ENCODE data around the gene PODNL1. TPM values are rescaled to one million over a fixed set of nuclear protein-coding genes. Genes with fewer than 3 reads are reported as not detected.

The PODNL1 gene
- total RNA-seq, 2 donors from 2014 or later = 4.1 to 4.4 TPM

DNA sequence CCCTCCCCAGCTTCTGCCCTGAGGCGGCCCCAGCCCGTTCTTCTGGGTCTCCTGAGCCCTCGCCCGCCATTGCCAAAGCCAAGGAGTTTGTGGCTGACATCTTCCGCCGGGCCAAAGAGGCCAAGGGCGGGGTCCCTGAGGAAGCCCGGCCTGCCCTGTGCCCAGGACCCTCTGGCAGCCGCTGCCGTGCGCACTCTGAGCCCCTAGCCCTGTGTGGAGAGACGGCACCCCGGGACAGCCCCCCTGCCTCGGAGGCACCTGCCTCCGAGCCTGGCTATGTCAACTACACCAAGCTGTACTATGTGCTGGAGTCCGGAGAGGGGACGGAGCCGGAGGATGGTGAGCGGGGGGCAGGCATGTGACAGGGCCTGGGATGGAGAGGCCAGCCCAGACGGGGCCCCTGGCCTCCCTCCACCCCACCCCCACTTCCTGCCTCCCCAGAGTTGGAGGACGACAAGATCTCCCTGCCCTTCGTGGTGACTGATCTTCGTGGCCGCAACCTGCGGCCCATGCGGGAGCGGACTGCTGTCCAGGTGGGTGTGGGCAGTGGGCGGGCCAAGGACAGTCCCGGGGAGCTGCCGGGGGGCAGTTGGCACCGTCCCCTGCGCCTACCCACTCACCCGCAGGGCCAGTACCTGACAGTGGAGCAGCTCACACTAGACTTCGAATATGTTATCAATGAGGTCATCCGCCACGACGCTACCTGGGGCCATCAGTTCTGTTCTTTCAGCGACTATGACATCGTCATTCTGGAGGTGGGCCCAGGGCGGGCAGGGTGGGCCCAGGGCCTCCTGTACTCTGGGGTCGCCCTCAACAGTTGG, 21.1 kb upstream of the PODNL1 start:
- H3K27me3 ChIP-seq = no peaks in the 10 kb centered on the region
- H3K9me3 ChIP-seq = no peaks in the 10 kb centered on the region
- no peak for DNase-seq
- H3K9ac ChIP-seq (ENCODE audit: low read depth in 2 of 2, low read length in 2 of 2) = no peak overlapping the region
- intact Hi-C loops (cut with DNase I) = no loop called here
- no peak overlapping the region for H3K27ac ChIP-seq
- H3K4me1 ChIP-seq = no peaks in the 10 kb centered on the region
- TF ChIP-seq, protein P1, sequence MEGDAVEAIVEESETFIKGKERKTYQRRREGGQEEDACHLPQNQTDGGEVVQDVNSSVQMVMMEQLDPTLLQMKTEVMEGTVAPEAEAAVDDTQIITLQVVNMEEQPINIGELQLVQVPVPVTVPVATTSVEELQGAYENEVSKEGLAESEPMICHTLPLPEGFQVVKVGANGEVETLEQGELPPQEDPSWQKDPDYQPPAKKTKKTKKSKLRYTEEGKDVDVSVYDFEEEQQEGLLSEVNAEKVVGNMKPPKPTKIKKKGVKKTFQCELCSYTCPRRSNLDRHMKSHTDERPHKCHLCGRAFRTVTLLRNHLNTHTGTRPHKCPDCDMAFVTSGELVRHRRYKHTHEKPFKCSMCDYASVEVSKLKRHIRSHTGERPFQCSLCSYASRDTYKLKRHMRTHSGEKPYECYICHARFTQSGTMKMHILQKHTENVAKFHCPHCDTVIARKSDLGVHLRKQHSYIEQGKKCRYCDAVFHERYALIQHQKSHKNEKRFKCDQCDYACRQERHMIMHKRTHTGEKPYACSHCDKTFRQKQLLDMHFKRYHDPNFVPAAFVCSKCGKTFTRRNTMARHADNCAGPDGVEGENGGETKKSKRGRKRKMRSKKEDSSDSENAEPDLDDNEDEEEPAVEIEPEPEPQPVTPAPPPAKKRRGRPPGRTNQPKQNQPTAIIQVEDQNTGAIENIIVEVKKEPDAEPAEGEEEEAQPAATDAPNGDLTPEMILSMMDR (IDR thresholded peaks at IDR 0.05) = no peak
- no peak overlapping the region for H3K4me3 ChIP-seq
- peaks cover 26% of the 10 kb centered on the region for H3K36me3 ChIP-seq

DNA sequence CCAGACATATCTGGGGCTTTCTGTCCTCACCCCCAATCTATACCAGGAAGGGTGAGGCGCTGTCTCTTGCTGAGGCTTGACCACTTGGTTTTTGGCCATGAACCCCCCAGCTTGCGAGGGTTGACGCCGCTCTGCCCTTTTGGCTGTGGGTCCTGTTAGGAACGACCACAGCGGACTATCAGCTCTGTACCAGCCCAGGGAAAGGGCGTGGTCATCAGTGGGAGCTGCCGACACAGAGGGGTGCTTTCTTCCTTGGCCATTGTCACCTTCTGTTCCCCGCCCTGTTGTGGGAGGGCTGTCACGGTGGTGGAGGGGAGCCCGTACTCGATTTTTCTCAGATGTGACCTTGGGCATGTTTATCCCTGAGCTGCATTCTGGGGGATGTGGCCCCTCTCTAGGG, 19.8 kb upstream of the PODNL1 start:
- H3K27me3 ChIP-seq = no peaks in the 10 kb centered on the region
- H3K36me3 ChIP-seq = peaks cover 26% of the 10 kb centered on the region
- no peak overlapping the region for H3K27ac ChIP-seq
- no peak for DNase-seq
- no peak overlapping the region for H3K9ac ChIP-seq (ENCODE audit: low read depth in 2 of 2, low read length in 2 of 2)
- intact Hi-C loops (cut with DNase I) = no loop called here
- no peaks in the 10 kb centered on the region for H3K9me3 ChIP-seq
- TF ChIP-seq, protein P1 (IDR thresholded peaks at IDR 0.05) = no peak
- H3K4me1 ChIP-seq = peaks cover 9% of the 10 kb centered on the region
- H3K4me3 ChIP-seq = no peak overlapping the region

DNA sequence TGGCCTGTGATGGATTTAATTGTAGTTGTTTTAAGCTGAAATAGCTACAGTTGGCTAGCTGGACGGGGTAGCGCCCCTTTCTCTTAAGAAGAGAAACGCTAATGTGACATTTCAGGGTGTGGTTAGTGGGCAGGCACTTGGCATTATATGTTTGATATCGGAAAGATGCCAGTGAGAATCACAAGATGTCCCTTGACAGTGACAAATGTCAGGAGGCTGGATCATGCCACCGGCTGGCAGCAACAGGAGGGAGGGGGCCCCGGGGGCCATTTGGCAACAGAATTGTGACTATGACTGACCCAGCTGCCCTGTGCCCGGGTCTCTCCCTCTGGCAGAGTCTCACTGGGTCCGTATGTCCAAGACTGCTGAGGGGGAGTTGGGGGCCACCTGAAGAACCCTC, 18.8 kb upstream of the PODNL1 start:
- no peak for DNase-seq
- Histone ChIP-seq H3K36me3 (peaks cover 26% of the 10 kb centered on the region), H3K27ac (no peak overlapping the region), H3K9ac (ENCODE audit: low read depth in 2 of 2, low read length in 2 of 2) (no peak overlapping the region), H3K4me1 (peaks cover 9% of the 10 kb centered on the region), H3K4me3 (no peak overlapping the region), H3K27me3 (no peaks in the 10 kb centered on the region), H3K9me3 (no peaks in the 10 kb centered on the region)
- intact Hi-C loops (cut with DNase I) = no loop called here
- TF ChIP-seq, protein P1 (IDR thresholded peaks at IDR 0.05) = no peak

DNA sequence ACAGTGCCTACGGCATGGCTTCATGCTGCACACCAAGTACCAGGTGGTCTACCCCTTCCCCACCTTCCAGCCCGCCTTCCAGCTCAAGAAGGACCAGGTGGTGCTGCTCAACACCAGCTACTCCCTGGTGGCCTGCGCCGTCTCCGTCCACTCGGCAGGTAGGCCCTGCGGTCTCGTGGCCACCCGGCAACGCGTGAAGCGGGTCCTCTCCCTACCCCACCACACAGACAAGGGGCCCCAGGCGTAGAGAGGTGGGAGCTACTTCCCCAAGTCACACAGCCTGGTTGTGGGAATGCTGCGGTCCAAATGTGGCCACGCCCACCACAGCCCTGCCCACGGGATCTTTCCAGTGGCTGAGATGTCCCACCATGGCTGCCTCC, 18.1 kb upstream of the PODNL1 start:
- Histone ChIP-seq H3K27me3 (no peaks in the 10 kb centered on the region), H3K36me3 (peaks cover 26% of the 10 kb centered on the region), H3K27ac (no peak overlapping the region), H3K9ac (ENCODE audit: low read depth in 2 of 2, low read length in 2 of 2) (no peak overlapping the region), H3K4me1 (peaks cover 9% of the 10 kb centered on the region), H3K4me3 (no peak overlapping the region), H3K9me3 (no peaks in the 10 kb centered on the region)
- no peak for DNase-seq
- intact Hi-C loops (cut with DNase I) = no loop called here
- TF ChIP-seq, protein P1 (IDR thresholded peaks at IDR 0.05) = no peak

DNA sequence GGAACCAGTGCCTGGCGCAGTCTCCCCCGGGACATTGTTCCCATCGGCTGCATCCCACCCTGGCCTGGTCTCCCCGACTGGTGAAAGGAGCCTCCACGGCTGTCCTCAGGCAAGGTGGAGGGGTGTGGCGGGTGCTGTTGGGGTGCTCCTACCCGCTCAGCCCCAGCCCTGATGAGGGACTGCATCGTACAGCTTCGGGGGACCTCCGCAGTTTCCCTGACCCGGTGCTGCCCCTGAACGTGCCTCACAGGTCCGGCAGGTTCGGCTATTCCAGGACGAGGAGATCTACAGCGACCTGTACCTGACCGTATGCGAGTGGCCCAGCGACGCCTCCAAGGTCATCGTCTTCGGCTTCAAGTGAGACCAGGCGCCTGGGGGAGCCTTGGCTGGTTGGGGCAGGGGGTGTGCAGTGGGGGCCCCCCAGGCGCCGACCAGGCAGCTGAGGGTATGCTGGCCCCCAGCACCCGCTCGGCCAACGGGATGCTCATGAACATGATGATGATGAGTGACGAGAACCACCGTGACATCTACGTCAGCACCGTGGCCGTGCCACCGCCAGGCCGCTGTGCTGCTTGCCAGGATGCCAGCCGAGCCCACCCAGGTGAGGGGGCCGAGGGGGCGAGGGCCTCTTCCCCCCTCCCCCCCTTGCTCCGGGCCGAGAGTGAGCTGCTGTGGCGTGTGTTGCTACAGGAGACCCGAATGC, 17.6 kb upstream of the PODNL1 start:
- H3K27me3 ChIP-seq = no peaks in the 10 kb centered on the region
- TF ChIP-seq, protein P1 (IDR thresholded peaks at IDR 0.05) = no peak
- H3K4me1 ChIP-seq = peaks cover 9% of the 10 kb centered on the region
- H3K9me3 ChIP-seq = no peaks in the 10 kb centered on the region
- DNase-seq = no peak
- intact Hi-C loops (cut with DNase I) = loop anchor here (2.0 kb wide), 1 partner anchor 75 kb away; no protein-coding TSS in a partner anchor
- no peak overlapping the region for H3K27ac ChIP-seq
- no peak overlapping the region for H3K4me3 ChIP-seq
- H3K36me3 ChIP-seq = peaks cover 26% of the 10 kb centered on the region
- H3K9ac ChIP-seq (ENCODE audit: low read depth in 2 of 2, low read length in 2 of 2) = no peak overlapping the region
